ENCODE data around the gene TEDC2.
"Not testable (repeated sequence)": the region's sequence is repeated elsewhere in the genome, so short reads cannot be mapped to it uniquely, and the experiment has no call there.

The TEDC2 gene

DNA sequence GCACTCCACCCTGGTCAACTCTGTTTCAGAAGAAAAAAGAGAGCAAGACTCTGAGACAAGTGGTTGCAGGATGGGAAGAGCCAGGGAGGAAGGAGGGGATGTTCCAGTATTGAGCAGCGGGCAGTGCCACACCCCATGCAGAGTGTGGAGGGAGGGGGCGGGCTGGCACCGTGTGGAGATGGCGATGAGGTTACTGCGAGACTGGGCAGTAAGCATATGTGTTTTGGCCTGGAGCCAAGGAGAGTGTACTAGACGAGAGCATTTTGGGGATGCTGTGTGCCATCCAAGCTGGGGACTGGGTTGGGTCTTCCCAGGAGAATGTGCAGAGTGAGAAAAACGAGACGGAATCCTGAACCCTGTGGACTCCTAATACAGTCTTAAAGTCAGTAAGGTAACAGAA, 18.4 kb downstream of the TEDC2 start:
- no peak for DNase-seq

DNA sequence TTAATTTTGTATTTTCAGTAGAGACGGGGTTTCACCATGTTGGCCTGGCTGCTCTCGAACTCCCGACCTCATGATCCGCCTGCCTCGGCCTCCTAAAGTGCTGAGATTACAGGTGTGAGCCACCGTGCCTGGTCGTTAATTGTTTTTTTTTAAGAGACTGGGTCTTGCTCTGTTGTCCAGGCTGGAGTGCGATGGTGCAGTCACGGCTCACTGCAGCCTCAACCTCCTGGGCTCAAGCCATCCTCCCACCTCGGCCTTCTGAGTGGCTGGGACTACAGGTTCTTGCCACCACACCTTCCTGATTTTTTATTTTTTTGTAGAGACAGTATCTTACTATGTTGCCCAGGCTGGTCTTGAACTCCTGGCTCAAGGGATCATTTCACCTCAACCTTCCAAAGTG, 20.1 kb downstream of the TEDC2 start:
- DNase-seq, result not testable (repeated sequence)

DNA sequence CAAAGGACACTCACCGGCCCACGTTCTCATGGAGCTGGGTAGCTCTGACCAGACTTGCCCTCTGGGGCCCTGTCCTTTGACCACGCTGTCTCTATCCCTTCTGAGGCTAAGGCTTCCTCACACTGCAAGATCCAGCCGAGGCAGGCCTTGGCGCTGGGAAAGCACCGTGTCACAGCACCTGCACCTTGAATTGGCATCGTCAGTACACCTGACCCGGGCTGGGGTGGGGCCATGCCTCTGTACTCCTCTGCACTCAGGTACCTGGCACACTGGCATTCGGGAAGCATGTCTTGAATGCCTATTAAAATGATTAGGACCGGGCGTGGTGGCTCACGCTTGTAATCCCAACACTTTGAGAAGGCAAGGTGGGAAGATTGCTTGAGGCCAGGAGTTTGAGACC, 21.0 kb downstream of the TEDC2 start:
- DNase-seq, result no peak

- DNase-seq, result no peak
Measured at GRCh38 chr16:2481676-2482075, 21.8 kb downstream of the TEDC2 start.

DNA sequence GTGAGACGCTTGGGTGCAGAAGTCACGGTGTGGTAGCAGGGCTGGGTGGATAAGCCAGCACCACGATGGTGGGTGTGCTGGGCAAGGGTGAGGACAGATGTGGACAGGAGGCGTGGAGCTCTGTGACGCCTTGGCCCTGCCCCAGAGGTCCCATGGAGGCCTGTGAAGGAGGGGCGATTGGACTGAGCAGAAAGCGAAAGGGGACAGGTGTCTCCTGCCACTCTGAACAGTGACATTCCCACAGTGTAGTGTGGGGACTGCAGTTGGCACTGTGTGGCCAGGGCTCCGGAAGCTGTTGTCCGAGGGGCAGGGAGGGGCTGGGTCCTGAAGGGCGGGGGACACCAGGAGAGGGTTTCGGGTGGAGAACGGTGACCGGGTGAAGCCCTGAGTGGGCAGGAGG, 22.3 kb downstream of the TEDC2 start:
- no peak for DNase-seq

- DNase-seq, result peak; percentile 54
Measured at GRCh38 chr16:2482708-2483534, 23.0 kb downstream of the TEDC2 start.

- DNase-seq, result no peak
Measured at GRCh38 chr16:2483939-2484897, 24.3 kb downstream of the TEDC2 start.

GRCh38 chr16:2484898-2485508, 25.1 kb downstream of the TEDC2 start:
- no peak for DNase-seq

GRCh38 chr16:2485811-2486507, 26.1 kb downstream of the TEDC2 start:
- DNase-seq, result no peak

GRCh38 chr16:2486645-2487516, 27.0 kb downstream of the TEDC2 start:
- DNase-seq, result no peak

DNA sequence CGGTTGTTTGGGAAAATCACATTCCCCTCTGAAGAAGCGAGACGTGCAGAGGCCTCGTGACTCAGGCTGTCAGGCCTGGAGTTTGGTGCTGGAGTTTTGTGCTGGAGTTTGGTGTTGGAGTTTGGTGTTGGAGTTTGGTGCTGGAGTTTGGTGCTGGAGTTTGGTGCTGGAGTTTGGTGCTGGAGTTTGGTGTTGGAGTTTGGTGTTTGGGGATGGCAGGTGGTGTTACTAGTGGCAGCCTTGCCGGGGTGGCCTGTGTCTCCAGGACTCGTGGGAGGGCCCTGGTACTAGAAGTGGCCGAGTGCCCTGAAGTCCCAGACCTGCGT, 27.6 kb downstream of the TEDC2 start:
- no peak for DNase-seq

GRCh38 chr16:2487903-2488531, 28.1 kb downstream of the TEDC2 start:
- DNase-seq, result no peak

DNA sequence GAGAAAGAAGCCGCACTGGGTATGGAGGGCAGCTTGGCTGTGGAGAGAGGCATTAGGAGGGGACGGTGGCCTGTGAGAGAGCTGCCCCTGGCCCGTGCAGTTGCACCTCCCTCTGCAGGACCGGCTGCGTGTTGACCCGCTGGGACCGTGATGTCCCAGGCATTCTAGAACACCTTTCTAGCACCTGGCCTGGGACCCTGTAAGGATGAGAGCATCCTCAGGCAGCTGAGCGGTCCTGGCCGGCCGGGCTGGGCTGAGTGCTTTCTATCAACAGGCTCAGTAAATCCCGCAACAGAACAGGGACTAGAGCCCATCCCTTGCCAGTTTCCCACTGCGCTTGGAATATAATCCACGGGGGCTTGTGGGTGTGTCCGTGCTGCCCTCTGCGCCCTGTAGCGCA, 29.7 kb downstream of the TEDC2 start:
- no peak for DNase-seq

- no peak for DNase-seq
Measured at GRCh38 chr16:2490190-2491105, 30.5 kb downstream of the TEDC2 start.

DNA sequence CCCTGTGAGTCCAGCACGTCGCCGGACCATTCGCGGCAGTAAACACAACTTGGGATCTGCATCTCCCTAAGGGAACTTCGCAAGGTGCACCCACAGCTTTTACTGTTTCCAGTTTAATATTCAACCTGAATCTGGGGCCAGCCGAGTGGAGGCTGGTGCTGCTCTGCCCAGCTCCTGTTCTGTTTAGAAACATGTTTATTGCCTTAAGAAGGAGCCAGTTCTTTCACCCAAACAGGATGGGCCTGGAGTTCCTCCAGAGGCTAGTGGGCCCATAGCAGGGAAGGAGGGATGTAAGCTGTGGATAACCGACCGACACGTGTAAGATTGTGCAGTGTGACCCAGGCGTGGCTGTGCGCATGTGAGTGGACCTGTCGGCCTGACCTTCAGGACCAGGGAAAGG, 32.4 kb downstream of the TEDC2 start:
- DNase-seq, result no peak

DNA sequence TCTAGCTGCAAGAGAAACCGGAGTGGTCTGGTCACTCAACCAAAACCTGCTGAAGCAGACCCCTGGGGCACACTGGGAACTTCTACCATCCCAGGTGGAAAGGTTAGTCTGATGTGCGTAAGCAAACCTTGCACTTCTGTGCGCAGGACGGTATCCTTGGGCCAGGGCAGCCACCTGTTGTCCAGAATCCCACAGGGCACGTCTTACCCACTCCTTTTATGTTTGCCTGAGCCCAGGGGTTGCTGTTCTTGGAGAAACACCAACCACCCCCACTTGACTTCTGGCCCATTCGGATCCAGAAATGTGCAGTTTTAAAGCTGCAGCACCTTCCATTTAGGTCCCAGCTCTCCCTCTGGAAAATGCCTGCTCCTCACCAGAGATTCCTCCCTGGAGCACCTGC, 33.7 kb downstream of the TEDC2 start:
- no peak for DNase-seq

GRCh38 chr16:2494616-2495015, 34.7 kb downstream of the TEDC2 start:
- DNase-seq, result no peak

- no peak for DNase-seq
Measured at GRCh38 chr16:2495041-2495440, 35.1 kb downstream of the TEDC2 start.

- no peak for DNase-seq
Measured at GRCh38 chr16:2496223-2497115, 36.6 kb downstream of the TEDC2 start.
